HepG2 (cell line): ENCODE data around the gene ZBTB7A. TPM values are rescaled to one million over a fixed set of nuclear protein-coding genes. Genes with fewer than 3 reads are reported as not detected.
A peak's percentile ranks its signal among the peaks of the same experiment; 100 is the strongest.

Experiments used
- JDP2 ChIP-seq: sonication (generic); formaldehyde crosslinking; IDR thresholded peaks from 2 replicates; pipeline ENCODE4 v1.8.1; 2022; ENCODE audit warnings: missing genetic modification reagents, borderline replicate concordance
- MATR3 ChIP-seq: sonication (generic); formaldehyde crosslinking; IDR thresholded peaks from 2 replicates; pipeline ENCODE4 v1.4.0; 2020; ENCODE audit warnings: missing genetic modification reagents
- RAD21 ChIP-seq: fragments of 450-650 bp; formaldehyde crosslinking; IDR thresholded peaks from 2 replicates; pipeline ENCODE4 v1.5.0; 2020; ENCODE audit warnings: mild to moderate bottlenecking
- REXO4 ChIP-seq: sonication (generic); formaldehyde crosslinking; IDR thresholded peaks from 2 replicates; pipeline ENCODE4 v1.8.0; 2022; ENCODE audit warnings: missing genetic modification reagents, mild to moderate bottlenecking, borderline replicate concordance
- TFAP4 ChIP-seq: sonication (generic); IDR thresholded peaks from 2 replicates; pipeline ENCODE4 v1.6.1; 2016; ENCODE audit warnings: low read depth, borderline replicate concordance
- THAP9 ChIP-seq: sonication (generic); formaldehyde crosslinking; IDR thresholded peaks from 2 replicates; pipeline ENCODE4; 2020; ENCODE audit warnings: missing genetic modification reagents, mild to moderate bottlenecking, borderline replicate concordance
- ZBTB4 ChIP-seq: sonication (generic); formaldehyde crosslinking; IDR thresholded peaks from 2 replicates; pipeline ENCODE4 v1.4.0; 2020; ENCODE audit warnings: missing genetic modification reagents, mild to moderate bottlenecking, borderline replicate concordance
- ZMAT3 ChIP-seq: sonication (generic); formaldehyde crosslinking; conservative IDR thresholded peaks from 2 replicates; pipeline ENCODE4 v1.7.0; 2021; ENCODE audit warnings: missing genetic modification reagents
- ZNF335 ChIP-seq: sonication (generic); formaldehyde crosslinking; IDR thresholded peaks from 2 replicates; pipeline ENCODE4 v1.4.0; 2020; ENCODE audit warnings: missing genetic modification reagents
- ZNF350 ChIP-seq: sonication (generic); formaldehyde crosslinking; IDR thresholded peaks from 2 replicates; pipeline ENCODE4 v1.4.0; 2020; ENCODE audit warnings: mild to moderate bottlenecking, low read depth, missing genetic modification reagents, borderline replicate concordance
- ZNF383 ChIP-seq: sonication (generic); formaldehyde crosslinking; IDR thresholded peaks from 2 replicates; pipeline ENCODE4 v1.4.0; 2020; ENCODE audit warnings: missing genetic modification reagents, mild to moderate bottlenecking, borderline replicate concordance
- ZNF414 ChIP-seq: sonication (generic); formaldehyde crosslinking; IDR thresholded peaks from 2 replicates; pipeline ENCODE4 v1.5.0; 2020; ENCODE audit warnings: missing genetic modification reagents
- ZNF556 ChIP-seq: sonication (generic); formaldehyde crosslinking; IDR thresholded peaks from 2 replicates; pipeline ENCODE4 v1.4.0; 2020; ENCODE audit warnings: mild to moderate bottlenecking, missing genetic modification reagents, borderline replicate concordance
- ZNF597 ChIP-seq: sonication (generic); formaldehyde crosslinking; IDR thresholded peaks from 2 replicates; pipeline ENCODE4 v1.5.0; 2020; ENCODE audit warnings: missing genetic modification reagents
- ZNF670 ChIP-seq: sonication (generic); formaldehyde crosslinking; IDR thresholded peaks from 2 replicates; pipeline ENCODE4 v1.8.0; 2022; ENCODE audit warnings: mild to moderate bottlenecking, missing genetic modification reagents, borderline replicate concordance
- ZSCAN12 ChIP-seq: sonication (generic); formaldehyde crosslinking; IDR thresholded peaks from 2 replicates; pipeline ENCODE4 v1.9.0; 2021; ENCODE audit warnings: mild to moderate bottlenecking, missing genetic modification reagents
- ZSCAN25 ChIP-seq: sonication (generic); formaldehyde crosslinking; IDR thresholded peaks from 2 replicates; pipeline ENCODE4 v1.8.0; 2022; ENCODE audit warnings: mild to moderate bottlenecking, missing genetic modification reagents
- ZXDC ChIP-seq: sonication (generic); formaldehyde crosslinking; IDR thresholded peaks from 2 replicates; pipeline ENCODE4 v1.5.0; 2020; ENCODE audit warnings: mild to moderate bottlenecking, missing genetic modification reagents
- polyA plus RNA-seq, 8 experiments: library from polyadenylated mRNA; depleted of rRNA in 3 of 8; stranded (reverse) in 7 of 8; unstranded in 1 of 8; fragments of >200 nt; fragmentation: Illumina TruSeq in 4 of 8; extraction: Trizol in 4 of 8; gene quantifications; 2 replicates each; pipeline versions ENCODE4 v1.2.1 to v1.2.3, GENCODE V29; 2011 to 2016; ENCODE audit warnings: low read depth in 4 of 8, missing spikeins in 1 of 8, mixed read lengths in 1 of 8; ENCODE audit not compliant: insufficient read depth in 1 of 8
- total RNA-seq, 5 experiments: library from RNA; depleted of rRNA; stranded (reverse); fragments of >200 nt; fragmentation: Illumina TruSeq; extraction: Trizol; gene quantifications; 2 replicates each; pipeline ENCODE4 v1.2.3, GENCODE V29; 2016; ENCODE audit warnings: low read depth in 1 of 5

Gene ZBTB7A
- total and polyA plus RNA-seq, 2 of the 13 experiments (the other 11 are each of a cell fraction or from before 2014, with no cell fraction given): 3.6 to 4.0 TPM

GRCh38 chr19:4064149-4064495, 2.6 kb downstream of the ZBTB7A start (continued):
- TF ChIP-seq JDP2 (CRISPR knock-in tag): no peak
- TF ChIP-seq MATR3 (CRISPR knock-in tag): no peak
- no peak for TF ChIP-seq RAD21 (CRISPR knock-in tag)
- TF ChIP-seq ZNF597 (CRISPR knock-in tag): no peak
- TF ChIP-seq ZNF335 (CRISPR knock-in tag): no peak
- TF ChIP-seq ZNF350 (CRISPR knock-in tag): no peak
- TF ChIP-seq ZSCAN12 (CRISPR knock-in tag): no peak
- no peak for TF ChIP-seq ZNF670
- no peak for TF ChIP-seq ZXDC (CRISPR knock-in tag)
- 0 out of 2 replicates have a peak, but pooled peaks have one; percentile 27 for TF ChIP-seq ZNF414 (CRISPR knock-in tag)
- TF ChIP-seq ZBTB4 (CRISPR knock-in tag): no peak
- TF ChIP-seq REXO4: no peak
- TF ChIP-seq TFAP4: 0 out of 2 replicates have a peak, but pooled peaks have one; percentile 2
- TF ChIP-seq THAP9 (CRISPR knock-in tag): no peak
- TF ChIP-seq ZNF383 (CRISPR knock-in tag): no peak
- TF ChIP-seq ZMAT3: no peak
- 0 out of 2 replicates have a peak, but pooled peaks have one; percentile 2 for TF ChIP-seq ZSCAN25 (CRISPR knock-in tag)
- TF ChIP-seq ZNF556: no peak
